H1 (cell line): ENCODE results near the gene MICALL1. TPM values are rescaled to one million over a fixed set of nuclear protein-coding genes. Genes with fewer than 3 reads are reported as not detected.
A peak's percentile ranks its signal among the peaks of the same experiment; 100 is the strongest.

ENCODE experiments used
- ASH2L ChIP-seq: fragments of 200-600, 300-600 bp; sonication (generic); IDR thresholded peaks from one replicate; pipeline ENCODE4 v1.7.1; 2017; ENCODE audit warnings: low read length
- CBX5 ChIP-seq: fragments of 300-800, 300-1000 bp; sonication (generic); IDR thresholded peaks from 2 replicates; pipeline ENCODE4 v1.7.1; 2016; ENCODE audit warnings: antibody characterized with exemption, low read length, low read depth
- CBX8 ChIP-seq: fragments of 300-800, 300-1000 bp; sonication (generic); IDR thresholded peaks from 2 replicates; pipeline ENCODE4 v1.7.1; 2016; ENCODE audit warnings: low read depth, low read length, borderline replicate concordance
- CTBP2 ChIP-seq: IDR thresholded peaks from 2 replicates; pipeline ENCODE4 v1.7.0; 2011; ENCODE audit warnings: borderline replicate concordance, mild to moderate bottlenecking, moderate library complexity, mixed read lengths, low read length; ENCODE audit not compliant: insufficient read depth, insufficient read length
- GTF2F1 ChIP-seq: IDR thresholded peaks from 2 replicates; pipeline ENCODE4 v1.6.1; 2012; ENCODE audit warnings: low read depth, low read length, improper control_type of control experiment, borderline replicate concordance
- KDM1A ChIP-seq: fragments of 200-600, 300-600 bp; sonication (generic); IDR thresholded peaks from 2 replicates; pipeline ENCODE4 v1.7.1; 2016; ENCODE audit warnings: mild to moderate bottlenecking, low read length, borderline replicate concordance
- MAFK ChIP-seq: IDR thresholded peaks from 2 replicates; pipeline ENCODE4 v1.6.1; 2012; ENCODE audit warnings: low read depth, mild to moderate bottlenecking, improper control_type of control experiment, low read length
- MAX ChIP-seq: IDR thresholded peaks from 2 replicates; pipeline ENCODE4 v1.6.1; 2012; ENCODE audit warnings: inconsistent platforms
- NANOG ChIP-seq: IDR thresholded peaks from 2 replicates; pipeline ENCODE4 v1.6.1; 2011; ENCODE audit warnings: low read length, low read depth, mild to moderate bottlenecking, inconsistent platforms; ENCODE audit not compliant: insufficient read depth, poor library complexity, severe bottlenecking
- POLR2AphosphoS5 ChIP-seq: IDR thresholded peaks from 2 replicates; pipeline ENCODE4 v1.6.1; 2011; ENCODE audit warnings: low read depth, low read length
- RAD21 ChIP-seq, 2 experiments: IDR thresholded peaks in 1 of 2; conservative IDR thresholded peaks in 1 of 2; 2 replicates each; pipeline ENCODE4 v1.6.1; 2011; ENCODE audit warnings: low read depth in 2 of 2, low read length in 2 of 2, improper control_type of control experiment in 1 of 2, inconsistent platforms in 1 of 2, mild to moderate bottlenecking in 1 of 2, moderate library complexity in 1 of 2
- RFX5 ChIP-seq: IDR thresholded peaks from 2 replicates; pipeline ENCODE4 v1.6.1; 2011; ENCODE audit warnings: low read depth, low read length, improper control_type of control experiment, borderline replicate concordance
- SAP30 ChIP-seq: fragments of 300-600 bp; sonication (generic); IDR thresholded peaks from 2 replicates; pipeline ENCODE4 v1.7.1; 2012; ENCODE audit warnings: low read length, moderate library complexity, mild to moderate bottlenecking, inconsistent platforms; ENCODE audit not compliant: insufficient read depth, insufficient replicate concordance
- SIRT6 ChIP-seq: IDR thresholded peaks from one replicate; pipeline ENCODE4 v1.7.1; 2012; ENCODE audit warnings: low read length, inconsistent platforms
- SIX5 ChIP-seq: IDR thresholded peaks from 2 replicates; pipeline ENCODE4 v1.6.1; 2011; ENCODE audit warnings: mild to moderate bottlenecking, low read depth, low read length
- SRF ChIP-seq: IDR thresholded peaks from 2 replicates; pipeline ENCODE4 v1.6.1; 2011; ENCODE audit warnings: mild to moderate bottlenecking, low read depth, low read length, moderate library complexity
- YY1 ChIP-seq: IDR thresholded peaks from 2 replicates; pipeline ENCODE4 v1.6.1; 2011; ENCODE audit warnings: low read depth, mild to moderate bottlenecking, low read length
- polyA plus RNA-seq, 7 experiments: library from polyadenylated mRNA; depleted of rRNA in 3 of 7; stranded (reverse) in 5 of 7; unstranded in 2 of 7; fragments of >200 nt in 5 of 7; fragments of 200-250 nt in 2 of 7; gene quantifications; 1 replicate in 5 of 7; 2 replicates in 1 of 7; 4 replicates in 1 of 7; pipeline versions ENCODE4 v1.2.1 to v1.2.3, GENCODE V29; 2011 to 2013; ENCODE audit warnings: missing spikeins in 2 of 7, mixed read lengths in 2 of 7
- total RNA-seq: library from RNA; stranded (reverse); fragmentation: NEBNext Ultra II Directional; extraction: Animal tissue kit (Norgen Biotek cat#: 25700); gene quantifications from 2 replicates; pipeline ENCODE4 v1.2.1, GENCODE V29; 2021
- TF ChIP-seq, protein P1 (sequence below), 3 experiments: IDR thresholded peaks; 1 replicate in 2 of 3; 2 replicates in 1 of 3; pipeline versions ENCODE4 v1.5.1 to v1.6.1; 2011; ENCODE audit warnings: low read length in 3 of 3, mild to moderate bottlenecking in 3 of 3, inconsistent platforms in 2 of 3, low read depth in 1 of 3, moderate library complexity in 1 of 3; ENCODE audit not compliant: insufficient read depth in 1 of 3; ENCODE audit errors: control extremely low read depth in 1 of 3
- TF ChIP-seq, protein P2 (sequence below): IDR thresholded peaks from 2 replicates; pipeline ENCODE4 v1.6.1; 2012; ENCODE audit warnings: inconsistent platforms

Gene MICALL1
- total and polyA plus RNA-seq, 2 of the 8 experiments (the other 6 are each of a cell fraction or from before 2014, with no cell fraction given) = 17.7 to 32.1 TPM

GRCh38 chr22:37982938-37983859 is 77.1 kb downstream of the MICALL1 start (continued):
- TF ChIP-seq RAD21 (IDR thresholded peaks at IDR 0.05 in 1 of 2, conservative IDR thresholded peaks at IDR 0.05 in 1 of 2; ENCODE audit: low read depth in 2 of 2, low read length in 2 of 2) = peak; percentile 39 to 58; a peak in 3 of 4 replicates
- peak; percentile 5 for TF ChIP-seq CTBP2
- no peak for TF ChIP-seq SIX5
- TF ChIP-seq CBX5 = no peak
- TF ChIP-seq, protein P1, sequence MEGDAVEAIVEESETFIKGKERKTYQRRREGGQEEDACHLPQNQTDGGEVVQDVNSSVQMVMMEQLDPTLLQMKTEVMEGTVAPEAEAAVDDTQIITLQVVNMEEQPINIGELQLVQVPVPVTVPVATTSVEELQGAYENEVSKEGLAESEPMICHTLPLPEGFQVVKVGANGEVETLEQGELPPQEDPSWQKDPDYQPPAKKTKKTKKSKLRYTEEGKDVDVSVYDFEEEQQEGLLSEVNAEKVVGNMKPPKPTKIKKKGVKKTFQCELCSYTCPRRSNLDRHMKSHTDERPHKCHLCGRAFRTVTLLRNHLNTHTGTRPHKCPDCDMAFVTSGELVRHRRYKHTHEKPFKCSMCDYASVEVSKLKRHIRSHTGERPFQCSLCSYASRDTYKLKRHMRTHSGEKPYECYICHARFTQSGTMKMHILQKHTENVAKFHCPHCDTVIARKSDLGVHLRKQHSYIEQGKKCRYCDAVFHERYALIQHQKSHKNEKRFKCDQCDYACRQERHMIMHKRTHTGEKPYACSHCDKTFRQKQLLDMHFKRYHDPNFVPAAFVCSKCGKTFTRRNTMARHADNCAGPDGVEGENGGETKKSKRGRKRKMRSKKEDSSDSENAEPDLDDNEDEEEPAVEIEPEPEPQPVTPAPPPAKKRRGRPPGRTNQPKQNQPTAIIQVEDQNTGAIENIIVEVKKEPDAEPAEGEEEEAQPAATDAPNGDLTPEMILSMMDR (IDR thresholded peaks at IDR 0.05; ENCODE audit: control extremely low read depth in 1 of 3, insufficient read depth in 1 of 3, low read depth in 1 of 3, low read length in 3 of 3) = peak; percentile 76 to 81 (median 79)
- TF ChIP-seq KDM1A = 0 out of 2 replicates have a peak, but pooled peaks have one; percentile 10
- TF ChIP-seq POLR2AphosphoS5 = no peak
- peak; percentile 27; the same call in 1 of the 2 replicates for TF ChIP-seq MAFK
- no peak for TF ChIP-seq RFX5
- TF ChIP-seq YY1 = peak; percentile 46; the same call in 1 of the 2 replicates
- TF ChIP-seq ASH2L = peak; percentile 67
- no peak for TF ChIP-seq CBX8
- no peak for TF ChIP-seq GTF2F1
- peak; percentile 63 for TF ChIP-seq MAX
- TF ChIP-seq SAP30 = no peak
- TF ChIP-seq SIRT6 = no peak
- TF ChIP-seq, protein P2, sequence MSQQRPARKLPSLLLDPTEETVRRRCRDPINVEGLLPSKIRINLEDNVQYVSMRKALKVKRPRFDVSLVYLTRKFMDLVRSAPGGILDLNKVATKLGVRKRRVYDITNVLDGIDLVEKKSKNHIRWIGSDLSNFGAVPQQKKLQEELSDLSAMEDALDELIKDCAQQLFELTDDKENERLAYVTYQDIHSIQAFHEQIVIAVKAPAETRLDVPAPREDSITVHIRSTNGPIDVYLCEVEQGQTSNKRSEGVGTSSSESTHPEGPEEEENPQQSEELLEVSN = no peak; the same call in 1 of the 2 replicates
- no peak for TF ChIP-seq NANOG
- no peak for TF ChIP-seq SRF
